Pancreas (tissue), 10 donors: ENCODE measurements around the gene TTC7B. TPM values are rescaled to one million over a fixed set of nuclear protein-coding genes. Genes with fewer than 3 reads are reported as not detected.

ENCODE experiments used
- ATAC-seq, 4 donors: fragments of 200-7000 bp; cut with Tn5 transposase; one replicate each; pipeline versions ENCODE4 v1.8.0 to v1.9.1; 2020; ENCODE audit warnings: mild to moderate bottlenecking in 4 of 4, moderate library complexity in 4 of 4
- DNase-seq, 6 donors: peaks; one replicate each; pipeline ENCODE4 v3.0.0-alpha.2; 2020
- FAIRE-seq: peaks from 2 replicates; lab custom pipeline; 2012; peaks lifted over from hg19 to GRCh38; lab: Jason Lieb, UNC
- H3K27ac ChIP-seq, 4 donors: fragments of 200-600 bp; sonication (generic); 1 replicate in 3 of 4; 2 replicates in 1 of 4; pipeline versions ENCODE4 v1.5.0 to v1.8.0; 2020
- H3K27me3 ChIP-seq, 4 donors: fragments of 200-600 bp; one replicate each; pipeline ENCODE4 v1.8.0; 2021
- H3K36me3 ChIP-seq, 3 donors: fragments of 200-600 bp; sonication (generic) in 1 of 3; one replicate each; pipeline versions ENCODE4 v1.5.0 to v1.8.0; 2020 to 2021
- H3K4me1 ChIP-seq, 3 donors: fragments of 200-600 bp; one replicate each; pipeline ENCODE4 v1.8.0; 2021
- H3K4me3 ChIP-seq, 4 donors: fragments of 200-600 bp; sonication (generic) in 2 of 4; one replicate each; pipeline versions ENCODE4 v1.5.0 to v1.8.0; 2020 to 2021
- H3K9me3 ChIP-seq, 4 donors: fragments of 200-600 bp; one replicate each; pipeline ENCODE4 v1.8.0; 2021
- CTCF ChIP-seq, 4 donors: fragments of 200-600 bp; sonication (generic) in 3 of 4; IDR thresholded peaks; one replicate each; pipeline versions ENCODE4 v1.5.0 to v1.8.0; 2021; ENCODE audit warnings: antibody characterized with exemption in 4 of 4
- WGBS, 2 donors: extraction: QIAGEN DNeasy Blood & Tissue Kit; methylation state at CpG; one replicate each; pipeline ENCODE4 v1.1.7; 2013; 5-methylcytosine and 5-hydroxymethylcytosine counted together
- intact Hi-C, 3 donors: fragments of 100-400 bp; cut with DNase I; formaldehyde crosslinking; loops; one replicate each; pipeline versions ENCODE4 v1.11.1 to v1.14.2; 2022
- polyA plus RNA-seq, 2 donors: library from polyadenylated mRNA; stranded (reverse); fragments of 200-250 nt; gene quantifications; one replicate each; pipeline ENCODE4 v1.2.3, GENCODE V29; 2013
- total RNA-seq, 6 donors: library from RNA; stranded (reverse); fragmentation: NEBNext Ultra II Directional in 4 of 6; extraction: Animal tissue kit (Norgen Biotek cat#: 25700) in 4 of 6; gene quantifications; one replicate each; pipeline versions ENCODE4 v1.2.1 to v1.2.4, GENCODE V29; 2021 to 2023
- donor health status: healthy with polysubstance abuse.
- donor health status: DM: no; HTN: no; CAD: no; lungs with moderate emphysema.
- donor health status: DM: no; HTN: no; CAD: no.
- donor health status: control.
- donor health status: control.
- donor health status: Bipolar disorder and iron deficiency.
- donor health status: DM: yes; HTN: yes; CAD: no.
- donor health status: DM: no; HTN: no; CAD: no.
- donor health status: DM: no; HTN: no; CAD: no.
- donor health status: DM: yes; HTN: yes; CAD: no.

TTC7B gene
- total and polyA plus RNA-seq, 8 donors = 8.9 to 39.6 (median 29.6) TPM

GRCh38 chr14:90521084-90521929 lies 294.9 kb downstream of the TTC7B start:
- intact Hi-C loops = loop anchor here in 1 of 3 donors (10.0 kb wide), 1 partner anchor 117 kb away; no protein-coding TSS in a partner anchor
- Histone ChIP-seq H3K4me1 (no peaks in the 10 kb centered on the region), H3K27me3 (no peaks in the 10 kb centered on the region), H3K27ac (peak overlapping the region in 2 of 4 donors; percentile 9 to 31), H3K36me3 (no peaks in the 10 kb centered on the region), H3K9me3 (no peaks in the 10 kb centered on the region), H3K4me3 (no peak overlapping the region)
- ATAC-seq (peak in 3 of 4 donors; percentile 38 to 47 (median 45)), FAIRE-seq (no peak), DNase-seq (peak in 3 of 6 donors; percentile 36 to 58 (median 39))
- WGBS, 2 donors = 35% methylated on average over 16 of the region's 16 CpGs
- TF ChIP-seq CTCF (IDR thresholded peaks at IDR 0.05) = no peak

GRCh38 chr14:90520326-90520725 lies 295.9 kb downstream of the TTC7B start:
- H3K4me1 ChIP-seq = no peaks in the 10 kb centered on the region

GRCh38 chr14:90519262-90519920 lies 296.8 kb downstream of the TTC7B start:
- intact Hi-C loops = loop anchor here in 1 of 3 donors (10.0 kb wide), 1 partner anchor 115 kb away; no protein-coding TSS in a partner anchor
- FAIRE-seq (no peak), DNase-seq (no peak)

More at GRCh38 chr14:90520326-90520725, 295.9 kb downstream of the TTC7B start:
- H3K4me3 ChIP-seq = no peak overlapping the region
- intact Hi-C loops = loop anchor here in 1 of 3 donors (10.0 kb wide), 1 partner anchor 116 kb away; no protein-coding TSS in a partner anchor
- H3K27me3 ChIP-seq = no peaks in the 10 kb centered on the region
- TF ChIP-seq CTCF (IDR thresholded peaks at IDR 0.05) = no peak
- H3K36me3 ChIP-seq = no peaks in the 10 kb centered on the region
- peak in 1 of 6 donors; percentile 44 for DNase-seq
- WGBS, 2 donors = 82 to 88% methylated on average over 5 of the region's 5 CpGs
- no peak for ATAC-seq
- no peak overlapping the region for H3K27ac ChIP-seq
- no peaks in the 10 kb centered on the region for H3K9me3 ChIP-seq
- no peak for FAIRE-seq

GRCh38 chr14:90518941-90519256 lies 297.3 kb downstream of the TTC7B start:
- FAIRE-seq = no peak
- peak in 2 of 4 donors; percentile 39 to 47 for ATAC-seq
- Histone ChIP-seq H3K4me1 (no peaks in the 10 kb centered on the region), H3K27ac (no peak overlapping the region), H3K36me3 (no peaks in the 10 kb centered on the region), H3K27me3 (no peaks in the 10 kb centered on the region), H3K4me3 (no peak overlapping the region), H3K9me3 (no peaks in the 10 kb centered on the region)
- DNase-seq = peak in 1 of 6 donors; percentile 52
- TF ChIP-seq CTCF (IDR thresholded peaks at IDR 0.05) = peak; percentile 17 to 51 (median 38)
- intact Hi-C loops = loop anchor here in 1 of 3 donors (10.0 kb wide), 1 partner anchor 114 kb away; no protein-coding TSS in a partner anchor
- 38 to 65% methylated on average over 5 of the region's 5 CpGs for WGBS, 2 donors

More at GRCh38 chr14:90519262-90519920, 296.8 kb downstream of the TTC7B start:
- no peak for ATAC-seq
- H3K27me3 ChIP-seq = no peaks in the 10 kb centered on the region
- 86 to 88% methylated on average over 10 of the region's 10 CpGs for WGBS, 2 donors
- TF ChIP-seq CTCF (IDR thresholded peaks at IDR 0.05) = peak in 1 of 4 donors; percentile 1
- no peaks in the 10 kb centered on the region for H3K36me3 ChIP-seq
- no peak overlapping the region for H3K4me3 ChIP-seq
- no peaks in the 10 kb centered on the region for H3K4me1 ChIP-seq
- no peaks in the 10 kb centered on the region for H3K9me3 ChIP-seq
- H3K27ac ChIP-seq = no peak overlapping the region
